ENCODE data around the gene GATM. TPM values are rescaled to one million over a fixed set of nuclear protein-coding genes. Genes with fewer than 3 reads are reported as not detected.
A peak's percentile ranks its signal among the peaks of the same experiment; 100 is the strongest.

The GATM gene
- total and polyA plus RNA-seq, 2 donors from 2014 or later = 79.5 to 421 TPM

DNA sequence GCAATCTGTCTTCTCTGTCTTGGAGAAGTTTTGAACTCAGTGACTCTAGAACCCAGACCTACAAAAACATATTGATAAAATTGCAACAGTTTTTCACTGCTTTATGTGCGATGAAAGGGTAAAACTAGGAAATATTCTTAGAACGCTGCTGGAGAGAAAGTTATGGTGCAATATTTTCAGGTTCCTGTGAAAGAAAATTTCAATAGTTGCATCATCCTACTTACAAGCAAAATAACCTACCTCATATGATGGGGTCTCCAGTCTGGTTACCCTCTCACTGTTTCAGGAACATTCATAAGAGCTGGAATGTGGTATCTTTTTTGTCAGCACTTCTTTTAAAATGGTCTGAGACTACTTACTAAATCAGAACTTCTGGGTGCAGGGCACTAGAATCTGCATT lies 27.1 kb downstream of the GATM start:
- Histone ChIP-seq H3K27me3 (ENCODE audit: control insufficient read depth, insufficient read depth, low read length) (no peaks in the 10 kb centered on the region), H3K4me3 (ENCODE audit: low read length in 3 of 3) (no peak overlapping the region), H3K36me3 (ENCODE audit: control insufficient read depth in 2 of 3, insufficient read depth in 3 of 3, low read length in 3 of 3) (no peaks in the 10 kb centered on the region), H3K27ac (ENCODE audit: low read depth in 2 of 2, low read length in 2 of 2) (no peak overlapping the region), H3K4me1 (ENCODE audit: control insufficient read depth in 2 of 3, insufficient read depth in 2 of 3, low read depth in 1 of 3, low read length in 3 of 3) (peaks cover 0 to 4% (median 0%) of the 10 kb centered on the region in 3 donors), H3K9ac (ENCODE audit: low read length in 3 of 3) (no peak overlapping the region), H3K9me3 (ENCODE audit: control insufficient read depth in 2 of 3, insufficient read depth in 1 of 3, low read length in 3 of 3) (no peaks in the 10 kb centered on the region)
- intact Hi-C loops (cut with DNase I) = no loop called here
- FAIRE-seq (no peak), DNase-seq (no peak)
- TF ChIP-seq, protein P1, sequence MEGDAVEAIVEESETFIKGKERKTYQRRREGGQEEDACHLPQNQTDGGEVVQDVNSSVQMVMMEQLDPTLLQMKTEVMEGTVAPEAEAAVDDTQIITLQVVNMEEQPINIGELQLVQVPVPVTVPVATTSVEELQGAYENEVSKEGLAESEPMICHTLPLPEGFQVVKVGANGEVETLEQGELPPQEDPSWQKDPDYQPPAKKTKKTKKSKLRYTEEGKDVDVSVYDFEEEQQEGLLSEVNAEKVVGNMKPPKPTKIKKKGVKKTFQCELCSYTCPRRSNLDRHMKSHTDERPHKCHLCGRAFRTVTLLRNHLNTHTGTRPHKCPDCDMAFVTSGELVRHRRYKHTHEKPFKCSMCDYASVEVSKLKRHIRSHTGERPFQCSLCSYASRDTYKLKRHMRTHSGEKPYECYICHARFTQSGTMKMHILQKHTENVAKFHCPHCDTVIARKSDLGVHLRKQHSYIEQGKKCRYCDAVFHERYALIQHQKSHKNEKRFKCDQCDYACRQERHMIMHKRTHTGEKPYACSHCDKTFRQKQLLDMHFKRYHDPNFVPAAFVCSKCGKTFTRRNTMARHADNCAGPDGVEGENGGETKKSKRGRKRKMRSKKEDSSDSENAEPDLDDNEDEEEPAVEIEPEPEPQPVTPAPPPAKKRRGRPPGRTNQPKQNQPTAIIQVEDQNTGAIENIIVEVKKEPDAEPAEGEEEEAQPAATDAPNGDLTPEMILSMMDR (IDR thresholded peaks at IDR 0.05; ENCODE audit: borderline replicate concordance, extremely low read depth, insufficient read depth) = no peak

DNA sequence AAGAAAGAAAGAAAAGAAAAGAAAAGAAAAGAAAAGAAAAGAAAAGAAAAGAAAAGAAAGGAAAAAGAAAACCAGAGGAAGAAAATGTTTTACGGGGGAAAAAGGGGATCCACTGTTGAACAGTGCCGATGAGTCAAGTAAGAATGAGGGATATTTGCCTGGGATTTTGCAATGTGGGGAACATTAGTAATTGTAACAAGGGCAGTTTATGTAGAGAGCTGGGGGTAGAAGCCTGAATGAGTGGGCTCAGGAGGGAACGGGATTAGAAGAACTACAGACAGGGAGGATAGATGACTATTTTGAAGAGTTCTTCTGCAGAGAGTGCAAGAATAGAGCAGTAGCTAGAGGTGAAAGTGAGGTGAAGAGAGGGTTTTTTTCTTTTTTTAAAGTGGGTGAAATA lies 28.7 kb downstream of the GATM start:
- peaks cover 0 to 9% (median 0%) of the 10 kb centered on the region in 3 donors for H3K4me1 ChIP-seq (ENCODE audit: control insufficient read depth in 2 of 3, insufficient read depth in 2 of 3, low read depth in 1 of 3, low read length in 3 of 3)
- DNase-seq = no peak
- no peak overlapping the region for H3K9ac ChIP-seq (ENCODE audit: low read length in 3 of 3)
- no peak overlapping the region for H3K4me3 ChIP-seq (ENCODE audit: low read length in 3 of 3)
- no peak for FAIRE-seq
- no peaks in the 10 kb centered on the region for H3K36me3 ChIP-seq (ENCODE audit: control insufficient read depth in 2 of 3, insufficient read depth in 3 of 3, low read length in 3 of 3)
- H3K27me3 ChIP-seq (ENCODE audit: control insufficient read depth, insufficient read depth, low read length) = no peaks in the 10 kb centered on the region
- no peak overlapping the region for H3K27ac ChIP-seq (ENCODE audit: low read depth in 2 of 2, low read length in 2 of 2)
- TF ChIP-seq, protein P1 (IDR thresholded peaks at IDR 0.05; ENCODE audit: borderline replicate concordance, extremely low read depth, insufficient read depth) = no peak
- intact Hi-C loops (cut with DNase I) = no loop called here
- no peaks in the 10 kb centered on the region for H3K9me3 ChIP-seq (ENCODE audit: control insufficient read depth in 2 of 3, insufficient read depth in 1 of 3, low read length in 3 of 3)

DNA sequence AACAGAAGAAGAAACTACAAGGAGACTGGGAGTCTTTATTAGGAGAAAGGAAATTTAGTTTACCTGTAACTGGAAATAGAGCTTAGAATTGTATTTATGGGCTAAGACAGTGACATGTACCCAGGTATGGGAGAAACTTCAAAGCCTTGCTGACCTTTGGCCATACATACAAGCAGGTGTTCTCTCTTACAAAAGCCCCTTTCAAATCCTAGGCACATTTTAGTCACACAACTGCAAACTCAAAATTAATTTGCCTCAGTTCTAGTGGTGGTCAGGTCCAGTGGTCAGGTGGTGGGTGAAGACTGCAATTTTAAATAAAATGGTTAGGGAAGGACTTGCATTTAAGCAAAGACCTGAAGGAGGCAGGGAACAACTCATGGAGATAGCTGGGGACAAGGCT lies 30.4 kb downstream of the GATM start:
- FAIRE-seq (no peak), DNase-seq (no peak)
- H3K36me3 ChIP-seq (ENCODE audit: control insufficient read depth in 2 of 3, insufficient read depth in 3 of 3, low read length in 3 of 3) = no peaks in the 10 kb centered on the region
- H3K9ac ChIP-seq (ENCODE audit: low read length in 3 of 3) = no peak overlapping the region
- H3K4me3 ChIP-seq (ENCODE audit: low read length in 3 of 3) = no peak overlapping the region
- no peaks in the 10 kb centered on the region for H3K9me3 ChIP-seq (ENCODE audit: control insufficient read depth in 2 of 3, insufficient read depth in 1 of 3, low read length in 3 of 3)
- TF ChIP-seq, protein P1 (IDR thresholded peaks at IDR 0.05; ENCODE audit: borderline replicate concordance, extremely low read depth, insufficient read depth) = no peak
- intact Hi-C loops (cut with DNase I) = no loop called here
- no peak overlapping the region for H3K27ac ChIP-seq (ENCODE audit: low read depth in 2 of 2, low read length in 2 of 2)
- no peaks in the 10 kb centered on the region for H3K27me3 ChIP-seq (ENCODE audit: control insufficient read depth, insufficient read depth, low read length)
- peaks cover 0 to 19% (median 2%) of the 10 kb centered on the region in 3 donors for H3K4me1 ChIP-seq (ENCODE audit: control insufficient read depth in 2 of 3, insufficient read depth in 2 of 3, low read depth in 1 of 3, low read length in 3 of 3)

DNA sequence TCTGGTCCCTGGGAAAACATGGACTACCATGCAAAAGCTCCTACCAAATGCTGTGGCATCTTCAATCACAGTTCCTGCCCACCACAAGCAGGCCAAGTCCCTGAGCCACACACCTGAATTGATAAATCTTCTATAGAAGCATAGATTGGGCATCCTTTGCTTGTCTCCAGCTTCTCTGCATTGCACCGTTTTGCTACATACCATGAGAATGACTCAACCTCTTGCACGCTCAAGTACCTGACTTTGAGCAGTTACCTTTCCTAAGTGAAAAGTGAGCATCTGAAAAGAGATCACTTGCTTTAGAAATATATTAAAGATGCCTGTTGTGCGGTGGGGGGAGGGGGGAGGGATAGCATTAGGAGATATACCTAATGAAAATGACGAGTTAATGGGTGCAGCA lies 31.3 kb downstream of the GATM start:
- no peak for FAIRE-seq
- DNase-seq = no peak
- TF ChIP-seq, protein P1 (IDR thresholded peaks at IDR 0.05; ENCODE audit: borderline replicate concordance, extremely low read depth, insufficient read depth) = no peak
- Histone ChIP-seq H3K9me3 (ENCODE audit: control insufficient read depth in 2 of 3, insufficient read depth in 1 of 3, low read length in 3 of 3) (no peaks in the 10 kb centered on the region), H3K27me3 (ENCODE audit: control insufficient read depth, insufficient read depth, low read length) (no peaks in the 10 kb centered on the region), H3K9ac (ENCODE audit: low read length in 3 of 3) (no peak overlapping the region), H3K27ac (ENCODE audit: low read depth in 2 of 2, low read length in 2 of 2) (peak overlapping the region in 1 of 2 donors; percentile 33), H3K4me1 (ENCODE audit: control insufficient read depth in 2 of 3, insufficient read depth in 2 of 3, low read depth in 1 of 3, low read length in 3 of 3) (peaks cover 0 to 20% (median 2%) of the 10 kb centered on the region in 3 donors), H3K4me3 (ENCODE audit: low read length in 3 of 3) (no peak overlapping the region), H3K36me3 (ENCODE audit: control insufficient read depth in 2 of 3, insufficient read depth in 3 of 3, low read length in 3 of 3) (no peaks in the 10 kb centered on the region)
- intact Hi-C loops (cut with DNase I) = no loop called here

Data from kidney (tissue), 14 donors.